Stimulated activated CD8-positive, alpha-beta memory T cell treated with anti-CD3 and anti-CD28 coated beads, Interleukin-7, amount 100 ng/mL, for 24 hours (primary cell): ENCODE data around the gene SYTL3.
A peak's percentile ranks its signal among the peaks of the same experiment; 100 is the strongest.
"Not testable (repeated sequence)": the region's sequence is repeated elsewhere in the genome, so short reads cannot be mapped to it uniquely, and the experiment has no call there.

Experiments
- DNase-seq: peaks from one replicate; pipeline ENCODE4 v3.0.0-alpha.2; 2020; ENCODE audit warnings: low read depth

Gene SYTL3

DNA sequence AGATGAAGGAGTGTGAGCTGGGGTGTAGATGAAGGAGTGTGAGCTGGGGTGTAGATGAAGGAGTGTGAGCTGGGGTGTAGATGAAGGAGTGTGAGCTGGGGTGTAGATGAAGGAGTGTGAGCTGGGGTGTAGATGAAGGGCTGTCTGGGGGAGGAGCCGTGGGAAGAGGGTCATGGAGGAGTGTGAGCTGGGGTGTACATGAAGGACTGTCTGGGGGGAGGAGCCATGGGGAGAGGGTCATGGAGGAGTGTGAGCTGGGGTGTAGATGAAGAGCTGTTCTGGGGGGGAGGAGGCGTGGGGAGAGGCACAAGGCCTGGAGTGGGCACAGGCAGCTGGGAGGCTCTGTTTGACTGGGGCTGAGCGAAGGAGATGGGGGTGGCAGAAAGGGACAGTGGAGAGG is 51.4 kb downstream of the SYTL3 start:
- not testable (repeated sequence) for DNase-seq

DNA sequence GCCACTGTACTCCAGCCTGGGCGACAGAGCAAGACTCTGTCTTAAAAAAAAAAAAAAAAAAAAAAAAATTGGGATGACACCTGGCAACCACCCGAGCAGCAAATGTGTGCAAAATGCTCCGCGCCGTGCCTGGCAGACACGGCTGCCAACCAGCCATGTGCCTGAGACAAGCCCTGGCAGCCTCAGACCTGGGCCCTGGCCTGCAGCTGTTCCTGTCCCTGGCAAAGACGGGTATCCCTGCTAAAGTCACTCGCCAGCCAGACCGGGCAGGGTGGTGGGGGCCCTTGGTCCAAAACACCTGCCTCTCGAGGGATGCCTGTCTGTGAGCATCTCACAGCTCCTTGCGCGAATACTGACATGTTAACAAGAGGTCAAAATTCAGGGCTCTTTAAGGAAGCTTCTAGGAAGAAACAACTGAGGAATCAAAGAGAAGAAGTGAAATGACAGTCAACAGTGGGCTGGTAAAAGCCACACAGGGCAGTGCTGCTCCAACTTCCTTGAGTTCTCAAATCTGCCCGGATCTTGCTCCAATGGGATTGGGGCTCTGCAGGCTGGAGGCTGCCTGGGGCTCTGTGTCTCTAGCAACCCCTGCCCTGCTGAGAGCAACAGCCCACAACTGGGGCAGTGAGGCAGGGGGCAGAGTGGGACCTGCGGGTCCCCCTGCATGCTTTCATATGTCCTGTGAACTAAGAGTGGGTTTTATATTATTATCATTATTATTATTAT is 53.4 kb downstream of the SYTL3 start:
- DNase-seq: no peak

DNA sequence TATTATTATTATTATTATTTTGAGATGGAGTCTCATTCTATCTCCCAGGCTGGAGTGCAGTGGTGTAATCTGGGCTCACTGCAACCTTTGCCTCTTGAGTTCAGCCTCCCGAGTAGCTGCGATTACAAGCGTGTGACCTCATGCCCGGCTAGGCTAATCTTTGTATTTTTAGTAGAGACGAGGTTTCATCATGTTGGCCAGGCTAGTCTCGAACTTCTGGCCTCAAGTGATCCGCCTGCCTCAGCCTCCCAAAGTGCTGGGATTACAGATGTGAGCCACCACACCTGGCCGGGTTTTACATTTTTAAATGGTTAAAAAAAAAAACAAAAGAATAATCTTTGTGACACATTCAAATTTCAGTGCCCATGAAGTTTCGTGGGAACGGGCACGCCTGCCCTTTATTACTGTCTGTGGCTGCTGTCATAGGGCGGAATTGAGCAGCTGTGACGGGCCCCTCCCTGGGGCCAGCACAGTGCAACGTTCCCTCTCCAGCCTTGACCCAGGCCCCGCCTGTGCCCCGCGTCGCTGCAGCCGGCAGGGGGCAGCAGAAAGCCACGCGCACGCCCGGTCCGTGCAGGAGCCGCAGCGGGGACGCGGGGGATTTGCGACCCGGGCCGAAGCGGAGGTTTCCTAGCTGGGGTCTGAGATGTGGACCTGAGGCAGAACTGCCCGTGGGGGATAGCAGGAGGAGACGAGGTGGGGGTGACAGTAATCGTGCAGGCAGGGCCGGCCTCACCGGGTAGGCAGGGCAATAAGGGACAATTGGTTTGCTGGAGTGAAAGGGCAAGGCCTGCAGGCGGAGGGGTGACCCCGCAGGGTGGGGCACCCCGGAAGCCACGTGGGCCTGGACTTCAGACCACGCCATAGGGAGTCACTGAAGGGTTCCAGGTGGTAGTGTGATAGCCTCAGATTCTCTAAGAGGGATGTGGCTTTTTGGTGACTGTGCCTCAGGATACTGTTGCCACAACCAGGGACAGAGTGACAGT is 54.3 kb downstream of the SYTL3 start:
- DNase-seq: peak; percentile 64

DNA sequence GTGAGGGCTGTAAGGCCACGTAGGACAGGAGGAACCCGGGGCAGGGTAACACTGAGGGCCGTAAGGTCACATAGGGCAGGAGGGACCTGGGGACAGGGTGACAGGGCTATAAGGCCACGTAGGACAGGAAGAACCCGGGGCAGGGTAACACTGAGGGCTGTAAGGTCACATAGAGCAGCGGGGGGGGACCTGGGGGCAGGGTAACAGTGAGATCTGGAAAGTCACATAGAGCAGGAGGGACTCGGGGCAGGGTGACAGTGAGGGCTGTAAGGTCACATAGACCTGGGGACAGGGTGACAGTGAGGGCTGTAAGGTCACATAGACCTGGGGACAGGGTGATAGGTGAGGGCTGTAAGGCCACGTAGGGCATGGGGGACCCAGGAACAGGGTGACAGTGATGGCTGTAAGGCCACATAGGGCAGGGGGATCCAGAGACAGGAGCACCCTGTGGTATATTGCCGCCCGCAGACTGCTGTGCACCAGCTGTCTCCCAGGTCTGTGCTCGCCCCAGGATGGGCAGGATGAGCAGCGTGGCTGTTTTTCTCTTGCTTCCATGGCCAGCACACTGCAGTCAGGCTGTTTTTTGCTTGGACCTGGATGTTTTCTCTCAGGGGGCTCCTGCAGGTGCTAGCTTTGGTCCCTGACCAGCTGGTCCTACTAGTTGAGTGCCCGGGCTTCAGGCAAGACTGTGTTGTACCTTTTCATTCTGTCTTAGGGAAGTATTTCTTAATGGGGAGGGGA is 55.7 kb downstream of the SYTL3 start:
- DNase-seq: no peak

DNA sequence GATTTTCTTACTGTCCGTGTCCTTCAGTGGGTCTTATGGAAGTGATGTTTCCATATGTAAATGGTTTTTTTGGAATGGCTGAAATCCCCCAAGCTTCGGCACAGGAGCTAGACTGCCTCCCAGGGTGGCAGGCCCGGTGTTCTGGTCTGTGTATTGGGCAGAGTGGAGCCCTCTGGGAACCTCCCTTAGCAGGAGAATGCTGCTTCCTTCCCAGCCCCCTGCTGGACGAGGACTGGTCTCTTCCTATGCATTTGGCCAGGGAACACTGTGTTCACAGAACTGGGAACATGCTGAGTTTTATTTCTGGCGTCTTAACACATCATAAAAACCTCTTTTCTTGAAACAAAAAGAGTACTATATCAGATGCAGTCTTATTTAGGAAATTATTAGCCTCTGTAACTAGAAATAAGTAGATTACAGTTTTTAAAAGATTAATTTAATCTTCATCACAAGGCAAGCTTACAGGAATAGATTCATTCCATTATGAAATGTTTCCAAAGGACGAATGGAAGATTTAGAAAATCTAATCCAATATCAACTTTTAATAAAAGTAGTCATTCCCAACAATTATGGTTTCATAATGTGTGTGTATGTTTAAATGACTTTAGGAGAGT is 56.6 kb downstream of the SYTL3 start:
- DNase-seq: no peak

DNA sequence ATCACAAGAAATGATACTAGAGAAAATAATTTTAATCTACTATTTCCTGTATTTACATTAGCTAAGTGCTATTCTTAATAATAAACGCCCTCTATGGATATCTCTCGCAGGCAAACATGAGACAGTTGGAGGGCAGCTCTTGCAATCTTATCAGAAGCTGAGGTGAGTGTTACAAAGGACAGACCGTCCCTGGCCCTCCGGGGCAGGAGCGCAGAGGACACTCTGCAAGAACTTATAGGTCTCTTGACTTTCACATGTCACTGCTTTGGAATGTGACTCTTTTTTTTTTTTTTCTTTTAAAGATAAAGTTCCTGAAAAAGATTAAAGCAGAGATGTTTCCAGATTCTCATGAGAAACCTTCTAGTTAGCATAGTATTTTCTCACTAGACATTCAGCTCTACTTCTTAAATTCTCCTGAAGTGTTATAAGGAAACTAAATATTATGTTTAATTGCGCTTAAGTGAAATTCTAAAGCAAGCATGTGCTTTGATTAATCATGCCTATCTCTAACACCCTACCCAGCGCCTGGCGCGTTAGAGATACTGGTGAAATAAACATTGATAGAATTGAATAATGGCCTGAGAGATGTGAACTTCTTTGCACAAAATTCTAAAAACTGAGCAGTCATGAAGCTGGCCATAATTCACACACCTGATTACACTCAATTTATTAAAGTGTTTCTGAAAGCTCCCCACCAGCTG is 57.4 kb downstream of the SYTL3 start:
- no peak for DNase-seq

DNA sequence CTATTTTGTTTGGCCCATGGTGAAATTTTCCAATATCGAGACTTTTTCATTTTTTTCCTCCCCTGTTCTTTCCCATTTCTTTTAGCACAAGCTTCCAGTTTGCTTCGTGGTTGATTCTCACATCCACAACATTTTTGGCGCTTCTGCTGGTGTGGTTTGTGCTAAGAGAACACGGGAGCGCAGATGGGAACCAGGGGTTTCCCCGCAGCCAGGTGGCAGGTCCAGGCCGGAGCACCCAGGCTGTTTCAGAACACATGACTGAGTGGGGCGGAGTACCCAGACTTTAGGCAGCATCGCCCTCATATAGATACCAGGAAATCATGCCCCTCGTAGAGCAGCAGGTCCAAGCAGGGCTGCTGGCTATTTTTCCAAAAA is 58.0 kb downstream of the SYTL3 start:
- DNase-seq: no peak

DNA sequence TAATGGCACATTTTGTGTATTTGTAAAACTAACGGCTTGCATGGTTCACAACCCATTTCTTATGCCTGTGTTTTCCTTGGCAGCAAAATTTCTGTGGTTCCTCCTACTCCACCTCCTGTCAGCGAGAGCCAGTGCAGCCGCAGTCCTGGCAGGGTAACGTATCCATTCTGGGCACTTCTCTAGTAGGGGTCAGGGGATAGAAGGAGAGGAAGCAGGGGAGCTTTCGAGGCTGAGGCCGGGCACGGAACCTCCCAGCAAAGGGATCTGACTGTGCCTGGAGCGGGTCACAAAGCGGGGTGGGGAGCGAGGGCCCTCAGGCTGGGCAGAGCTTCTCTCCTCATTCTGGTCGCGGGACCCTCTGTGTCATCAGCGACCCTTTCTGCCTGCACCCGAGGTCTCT is 58.4 kb downstream of the SYTL3 start:
- DNase-seq: no peak

DNA sequence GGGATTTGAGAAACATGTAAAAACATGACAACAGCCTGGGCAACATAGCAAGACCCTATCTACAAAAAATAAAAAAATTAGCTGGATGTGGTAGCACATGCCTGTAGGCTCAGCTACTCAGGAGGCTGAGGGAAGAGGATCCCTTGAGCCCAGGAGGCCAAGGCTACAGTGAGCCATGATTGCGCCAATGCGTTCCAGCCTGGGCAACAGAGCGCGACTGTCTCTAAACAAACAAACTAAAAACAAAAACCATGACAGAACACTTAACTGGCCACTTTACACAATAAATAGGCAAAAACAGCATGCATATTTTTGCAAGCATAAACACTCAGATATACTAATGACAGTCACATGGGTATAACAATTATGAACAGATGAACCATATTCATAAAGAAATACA is 60.0 kb downstream of the SYTL3 start:
- no peak for DNase-seq

DNA sequence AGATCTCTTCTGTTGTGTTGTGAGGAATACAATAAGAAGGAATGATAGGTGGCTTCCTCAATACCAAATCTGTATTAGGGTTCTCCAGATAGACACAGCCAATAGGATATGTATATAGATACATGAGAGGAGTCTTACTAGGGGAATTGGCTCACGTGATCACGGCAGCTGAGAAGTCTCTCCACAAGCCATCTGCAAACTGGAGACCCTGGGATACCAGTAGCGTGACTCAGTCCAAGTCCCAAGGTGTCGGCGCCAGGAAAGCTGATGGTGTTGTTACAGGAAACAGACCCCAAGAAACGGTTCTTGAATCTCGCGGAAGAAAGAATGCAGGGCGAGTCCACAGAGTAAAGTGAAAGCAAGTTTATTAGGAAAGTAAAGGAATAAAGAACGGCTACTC is 61.4 kb downstream of the SYTL3 start:
- DNase-seq: no peak

DNA sequence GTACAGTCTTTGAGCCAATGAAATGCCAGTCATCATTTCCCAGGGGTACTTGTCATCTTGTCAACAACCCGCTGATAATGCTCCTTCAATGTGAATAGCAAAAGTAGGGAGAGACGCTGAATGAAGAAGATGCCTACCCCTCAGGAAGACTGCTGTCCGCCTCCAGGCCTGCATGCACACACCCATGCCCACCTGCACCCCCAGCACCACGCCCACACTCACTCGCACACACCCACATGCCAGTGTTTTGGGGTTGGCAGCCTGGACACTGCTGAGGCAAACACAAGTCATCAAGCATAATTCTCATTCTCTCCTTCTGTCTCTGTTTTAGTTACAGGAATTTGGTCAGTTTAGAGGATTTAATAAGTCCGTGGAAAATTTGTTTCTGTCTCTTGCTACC is 63.6 kb downstream of the SYTL3 start:
- DNase-seq: no peak

DNA sequence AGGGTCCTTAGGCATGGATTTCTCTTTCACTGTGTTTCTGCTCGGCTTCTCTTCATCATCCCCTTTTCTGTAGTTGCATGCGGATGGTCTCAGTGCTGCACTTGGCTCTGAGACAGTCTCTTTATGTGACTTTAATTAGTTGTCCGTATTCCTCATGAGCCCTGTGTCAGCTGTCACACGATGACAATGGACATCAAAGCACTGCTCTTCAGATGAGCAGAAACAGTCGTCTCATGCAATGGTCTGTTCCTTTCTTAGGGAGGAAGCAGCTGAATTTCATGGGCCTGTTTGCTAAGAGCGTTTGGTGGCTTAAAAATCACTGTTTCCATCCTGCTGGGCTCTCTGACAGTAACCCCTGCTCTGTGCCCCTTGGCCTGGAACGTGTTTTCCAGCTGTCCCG is 64.9 kb downstream of the SYTL3 start:
- DNase-seq: no peak

DNA sequence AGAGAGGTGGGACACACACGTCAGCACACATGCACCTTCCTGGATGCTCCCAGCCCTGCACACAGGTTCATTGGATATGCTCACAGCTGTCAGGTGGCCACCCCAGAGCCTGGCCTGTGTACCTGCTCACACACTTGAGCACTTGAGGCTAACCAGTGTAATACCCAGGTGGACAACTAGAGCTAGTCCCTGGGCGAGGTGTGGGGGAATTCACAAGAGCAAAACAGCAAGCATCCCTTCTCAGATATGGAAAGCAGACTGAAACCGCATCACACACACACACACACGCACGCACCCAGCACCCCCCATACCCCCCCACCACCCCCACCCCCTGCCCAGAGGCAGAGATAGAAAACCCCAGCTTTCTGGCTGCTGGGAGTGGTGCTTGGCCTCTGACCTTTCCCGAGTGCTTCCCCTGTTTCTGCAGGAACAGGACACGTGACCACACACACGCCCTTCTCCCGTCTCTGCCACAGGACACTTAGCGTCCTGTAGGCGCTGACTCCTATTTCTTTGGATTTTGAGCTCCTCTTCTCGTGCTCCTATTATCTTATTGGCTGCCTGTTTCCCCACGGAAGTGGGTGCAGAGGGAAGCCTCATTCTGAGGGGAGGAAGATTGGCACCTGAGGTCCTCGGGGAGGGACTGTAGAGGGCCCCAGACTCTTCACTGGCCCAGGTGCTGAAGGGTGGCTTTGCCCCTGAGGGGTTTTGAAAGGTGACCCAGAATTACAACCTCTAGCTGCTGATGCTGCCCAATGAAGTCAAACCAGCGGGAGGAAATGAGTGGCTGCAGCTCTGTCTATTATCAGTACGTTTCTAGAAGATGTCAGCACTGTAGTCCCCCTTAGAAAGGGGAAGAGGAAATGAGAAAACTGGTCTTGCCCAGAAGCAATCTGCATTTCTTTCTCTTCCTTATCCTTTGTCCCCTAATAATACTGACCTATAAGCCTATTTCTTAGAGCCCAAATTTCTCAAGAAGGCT is 65.8 kb downstream of the SYTL3 start:
- no peak for DNase-seq

DNA sequence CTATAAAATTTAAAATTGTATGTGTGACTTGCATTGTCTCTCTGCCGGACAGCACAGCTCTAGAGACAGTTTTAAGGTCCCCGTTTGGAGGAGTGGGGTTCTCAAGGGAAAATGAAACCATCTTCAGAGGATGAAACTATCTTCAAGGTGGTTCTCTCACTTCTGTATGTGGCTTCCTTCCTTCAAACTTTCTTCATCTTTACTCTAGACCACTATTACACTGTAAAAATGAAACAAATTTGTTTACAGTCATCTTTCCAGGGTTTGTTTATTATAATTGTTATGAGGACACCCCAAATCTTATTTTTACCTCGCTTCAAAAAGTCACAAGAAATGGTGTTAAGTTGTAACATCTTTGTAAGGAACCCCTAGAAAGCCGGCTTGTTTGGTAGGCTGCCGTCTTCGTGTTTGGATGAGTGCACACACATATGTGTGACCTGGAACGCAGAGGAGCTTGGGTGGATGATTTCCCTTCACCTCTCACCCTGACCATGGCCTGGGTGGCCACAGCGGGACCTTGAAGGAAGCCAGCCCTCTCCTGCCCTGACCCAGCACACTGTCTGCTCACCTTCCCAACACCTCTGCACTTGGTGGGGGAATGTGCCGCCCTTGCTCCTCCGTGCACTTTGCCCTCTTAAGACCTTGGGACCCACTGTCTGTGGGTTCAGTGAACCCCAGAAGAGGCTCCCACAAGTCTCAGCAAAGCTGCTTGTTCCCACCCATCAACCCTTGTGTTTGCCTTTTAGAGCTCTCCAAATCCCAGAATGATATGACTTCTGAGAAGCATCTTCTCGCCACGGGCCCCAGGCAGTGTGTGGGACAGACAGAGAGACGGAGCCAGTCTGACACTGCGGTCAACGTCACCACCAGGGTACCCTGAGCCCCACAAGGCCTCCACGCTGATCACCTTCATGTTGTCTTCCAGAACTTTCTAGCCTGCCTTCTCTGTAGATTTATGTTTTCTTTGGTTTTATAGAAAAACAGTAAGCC is 67.8 kb downstream of the SYTL3 start:
- no peak for DNase-seq

DNA sequence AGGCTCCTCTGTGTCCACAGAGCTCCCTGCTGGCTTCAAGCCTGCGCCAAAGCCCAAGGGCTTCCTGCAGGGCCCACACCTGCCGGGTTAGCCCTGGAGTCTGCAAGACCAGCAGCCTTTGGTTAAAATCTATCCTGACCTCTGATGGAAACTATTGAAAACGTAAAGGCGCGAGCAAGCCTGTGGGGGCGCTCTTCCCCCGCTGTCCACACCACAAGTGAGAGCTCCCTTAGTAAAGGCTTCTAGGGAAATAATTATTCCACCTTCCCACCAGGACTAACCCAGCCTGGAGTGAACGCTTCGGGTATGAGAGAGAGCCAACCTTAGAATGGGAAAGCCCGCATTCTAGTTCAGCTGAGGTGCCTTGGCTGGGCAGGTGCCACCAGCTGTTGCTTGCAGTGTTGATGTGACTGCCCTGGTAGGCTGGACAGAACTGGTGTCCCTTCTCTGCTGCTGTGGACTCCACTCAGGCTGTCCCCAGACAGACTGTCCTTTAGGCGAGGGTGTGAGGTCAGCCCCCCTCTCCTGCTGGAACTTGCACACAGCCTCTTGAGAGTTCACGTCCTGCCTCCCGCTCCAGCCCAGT is 68.7 kb downstream of the SYTL3 start:
- DNase-seq: no peak

DNA sequence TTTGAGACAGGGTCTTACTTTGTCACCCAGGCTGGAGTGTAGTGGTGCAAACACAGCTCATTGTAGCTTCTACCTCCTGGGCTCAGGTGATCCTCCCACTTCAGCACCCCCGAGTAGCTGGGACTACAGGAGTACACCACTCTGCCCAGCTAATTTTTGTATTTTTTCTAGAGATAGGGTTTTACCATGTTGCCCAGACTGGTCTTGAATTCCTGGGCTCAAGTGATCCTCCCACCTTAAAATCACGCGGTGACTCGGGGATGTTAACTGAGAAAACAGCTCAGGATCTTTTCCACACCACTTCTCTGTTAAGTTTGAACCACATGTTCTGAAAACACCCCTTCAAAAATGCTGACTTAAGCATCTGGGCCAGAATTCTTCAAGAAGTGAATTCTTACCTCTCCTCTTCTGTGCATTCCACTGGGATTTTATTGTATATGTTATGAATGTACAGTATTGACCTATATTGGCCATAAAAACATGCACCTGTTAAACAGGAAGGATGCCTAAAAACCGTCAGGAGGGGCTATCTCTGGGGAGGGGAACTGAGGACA is 72.4 kb downstream of the SYTL3 start:
- no peak for DNase-seq

DNA sequence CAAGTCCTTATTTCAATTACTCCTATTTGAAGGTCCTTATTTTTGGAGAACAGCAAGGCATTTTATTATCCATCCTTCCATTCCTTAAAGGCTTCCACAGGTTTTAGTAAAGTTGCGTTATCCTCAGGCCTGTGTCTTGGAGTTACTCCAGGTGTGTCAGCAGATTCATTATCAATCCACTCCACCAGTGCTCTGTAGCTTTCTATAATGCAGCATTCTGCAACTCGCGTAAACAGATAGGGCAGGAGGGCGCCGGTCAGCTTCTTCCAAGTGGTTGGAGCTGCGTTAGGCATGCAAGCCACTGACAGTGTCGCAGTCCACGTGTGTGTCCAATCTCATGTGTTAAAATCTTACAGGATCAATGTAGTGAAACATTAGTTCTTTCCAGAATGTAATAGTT is 75.8 kb downstream of the SYTL3 start:
- no peak for DNase-seq

DNA sequence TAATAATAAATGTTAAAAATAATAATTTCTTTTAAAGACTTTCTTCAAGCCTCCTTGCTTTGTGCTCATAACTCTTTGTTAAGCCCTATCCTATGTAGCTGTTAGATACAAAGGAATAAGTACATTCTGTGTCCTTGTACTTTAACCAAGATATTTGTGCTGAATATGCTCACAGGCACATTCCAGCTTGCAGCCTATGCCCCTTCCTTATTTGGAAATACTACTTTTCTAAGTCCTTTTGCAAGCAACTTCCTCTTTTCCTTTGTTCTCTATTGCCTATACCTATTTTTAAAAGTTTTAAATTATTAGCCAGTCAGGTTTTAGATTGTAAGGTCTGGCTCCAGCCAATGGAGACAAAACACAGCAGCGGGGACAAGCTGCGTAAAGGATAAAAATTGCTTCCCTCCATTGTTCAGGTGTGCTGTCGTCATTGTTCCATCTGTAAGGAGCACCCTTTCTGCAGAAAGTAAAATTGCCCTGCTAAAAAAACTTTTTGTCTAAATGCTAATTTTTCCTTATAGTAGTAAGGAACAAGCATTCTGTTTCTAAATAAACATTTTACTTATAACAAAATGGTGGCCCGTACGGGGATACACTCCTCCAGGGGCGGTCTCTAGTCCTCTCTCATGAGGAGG is 80.2 kb downstream of the SYTL3 start:
- no peak for DNase-seq
